ENCODE data around the gene CCDC112.
"Not testable (repeated sequence)": the region's sequence is repeated elsewhere in the genome, so short reads cannot be mapped to it uniquely, and the experiment has no call there.

The CCDC112 gene

GRCh38 chr5:115257981-115258380, 38.5 kb downstream of the CCDC112 start:
- no peak for DNase-seq

- not testable (repeated sequence) for DNase-seq
Observed at GRCh38 chr5:115249379-115249778, 47.1 kb downstream of the CCDC112 start.

GRCh38 chr5:115246361-115246991, 50.0 kb downstream of the CCDC112 start:
- no peak for DNase-seq

- no peak for DNase-seq
Observed at GRCh38 chr5:115243412-115243811, 53.0 kb downstream of the CCDC112 start.

GRCh38 chr5:115241881-115242642, 54.4 kb downstream of the CCDC112 start:
- DNase-seq, result no peak

GRCh38 chr5:115237066-115237465, 59.4 kb downstream of the CCDC112 start:
- no peak for DNase-seq

GRCh38 chr5:115236599-115236998, 59.9 kb downstream of the CCDC112 start:
- DNase-seq, result no peak

- DNase-seq, result no peak
Observed at GRCh38 chr5:115231598-115231997, 64.9 kb downstream of the CCDC112 start.

- no peak for DNase-seq
Observed at GRCh38 chr5:115229606-115230005, 66.8 kb downstream of the CCDC112 start.

GRCh38 chr5:115227281-115227680, 69.2 kb downstream of the CCDC112 start:
- DNase-seq, result no peak
